ENCODE results near the gene PARD6G.

DNA sequence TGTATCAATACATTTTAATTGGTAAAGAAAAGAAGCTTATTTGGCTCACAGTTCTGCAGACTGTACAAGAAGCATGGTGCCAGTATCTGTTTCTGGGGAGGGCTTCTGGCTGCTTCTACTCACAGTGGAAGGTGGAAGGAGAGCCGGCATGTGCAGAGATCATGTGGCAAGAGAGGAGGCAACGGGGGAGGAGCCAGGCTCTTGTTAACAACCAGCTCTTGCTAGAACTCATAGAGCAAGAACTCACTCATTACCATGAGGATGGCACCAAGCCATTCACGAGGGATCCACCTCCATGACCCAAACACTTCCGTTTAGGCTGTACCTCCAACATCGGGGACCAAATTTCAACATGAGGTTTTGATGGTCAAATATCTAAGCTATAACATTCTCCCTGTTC is 7.5 kb downstream of the PARD6G start:
- TF ChIP-seq CTCF (IDR thresholded peaks at IDR 0.05) = no peak
- TF ChIP-seq POLR2A (IDR thresholded peaks at IDR 0.05) = no peak
